SKM-1 treated with dmso at 0.1 percent for 144 hours (cell line): ENCODE results near the gene CUL1.

Source experiments
- DNase-seq: peaks from one replicate; lab custom pipeline; 2025; ENCODE audit not compliant: unreplicated experiment; lab: John Stamatoyannopoulos, UW

Gene CUL1

GRCh38 chr7:148698397-148699023, at the start of gene CUL1:
CUL1 (plus strand) TSS chr7:148698903; CDS start chr7:148730123, 31,220 bp downstream.
- DNase-seq = peak; percentile 53

GRCh38 chr7:148650232-148650858, 48.4 kb upstream of the CUL1 start:
- DNase-seq = no peak

- DNase-seq = no peak
Measured at GRCh38 chr7:148652773-148653172, 45.9 kb upstream of the CUL1 start.

GRCh38 chr7:148657929-148658328, 40.8 kb upstream of the CUL1 start:
- DNase-seq = no peak

- no peak for DNase-seq
Measured at GRCh38 chr7:148661471-148661870, 37.2 kb upstream of the CUL1 start.

GRCh38 chr7:148662646-148663045, 36.1 kb upstream of the CUL1 start:
- DNase-seq = no peak

GRCh38 chr7:148664324-148664723, 34.4 kb upstream of the CUL1 start:
- no peak for DNase-seq

- DNase-seq = no peak
Measured at GRCh38 chr7:148665221-148665620, 33.5 kb upstream of the CUL1 start.

GRCh38 chr7:148669927-148670326, 28.8 kb upstream of the CUL1 start:
- DNase-seq = no peak

GRCh38 chr7:148670374-148670773, 28.3 kb upstream of the CUL1 start:
- DNase-seq = no peak

GRCh38 chr7:148670807-148671206, 27.9 kb upstream of the CUL1 start:
- DNase-seq = no peak

- DNase-seq = no peak
Measured at GRCh38 chr7:148672041-148672440, 26.7 kb upstream of the CUL1 start.

GRCh38 chr7:148674689-148675088, 24.0 kb upstream of the CUL1 start:
- DNase-seq = no peak

- DNase-seq = no peak
Measured at GRCh38 chr7:148676291-148676690, 22.4 kb upstream of the CUL1 start.

GRCh38 chr7:148681821-148682220, 16.9 kb upstream of the CUL1 start:
- DNase-seq = no peak

GRCh38 chr7:148684289-148684830, 14.3 kb upstream of the CUL1 start:
- DNase-seq = no peak

GRCh38 chr7:148686312-148686937, 12.3 kb upstream of the CUL1 start:
- DNase-seq = no peak

- DNase-seq = no peak
Measured at GRCh38 chr7:148687555-148687954, 11.1 kb upstream of the CUL1 start.

GRCh38 chr7:148688526-148688925, 10.2 kb upstream of the CUL1 start:
- DNase-seq = no peak

- DNase-seq = no peak
Measured at GRCh38 chr7:148693651-148694050, 5.1 kb upstream of the CUL1 start.

GRCh38 chr7:148694631-148695030, 4.1 kb upstream of the CUL1 start:
- no peak for DNase-seq

- no peak for DNase-seq
Measured at GRCh38 chr7:148695953-148696352, 2.8 kb upstream of the CUL1 start.
